HL-60 (cell line): ENCODE measurements around the gene NAPEPLD.

ENCODE experiments used
- GABPA ChIP-seq: IDR thresholded peaks from 2 replicates; pipeline ENCODE4 v1.6.1; 2012; ENCODE audit warnings: low read depth
- POLR2AphosphoS5 ChIP-seq: IDR thresholded peaks from 2 replicates; pipeline ENCODE4 v1.6.1; 2012; ENCODE audit warnings: low read depth
- TF ChIP-seq, protein P1 (sequence below): IDR thresholded peaks from one replicate; pipeline ENCODE4 v1.5.1; 2011; ENCODE audit warnings: low read length, control low read depth, inconsistent platforms; ENCODE audit not compliant: insufficient read depth
- TF ChIP-seq, protein P2 (sequence below): IDR thresholded peaks from 2 replicates; pipeline ENCODE4 v1.6.1; 2012; ENCODE audit warnings: low read depth; ENCODE audit not compliant: insufficient replicate concordance

DNA sequence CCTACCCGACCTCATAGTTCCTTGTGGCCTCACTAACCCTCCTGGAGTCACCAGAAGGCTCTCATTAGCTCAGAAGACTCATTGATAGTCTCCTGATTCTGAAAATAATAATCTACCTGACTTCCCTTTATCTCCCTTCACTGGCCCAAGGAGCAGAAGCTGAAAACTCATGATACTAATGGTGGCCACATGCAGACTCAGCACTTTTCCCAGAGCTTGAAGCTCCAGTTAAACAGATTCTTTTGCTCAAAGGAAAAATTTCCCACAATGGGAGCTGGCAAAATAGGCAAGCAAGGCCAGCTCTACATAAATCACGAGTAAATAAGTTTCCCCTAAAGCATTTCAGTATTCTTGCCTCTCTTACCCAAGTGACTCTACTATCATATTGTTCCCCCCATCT, 8.2 kb downstream of the NAPEPLD start:
- no peak for TF ChIP-seq POLR2AphosphoS5
- TF ChIP-seq, protein P1, sequence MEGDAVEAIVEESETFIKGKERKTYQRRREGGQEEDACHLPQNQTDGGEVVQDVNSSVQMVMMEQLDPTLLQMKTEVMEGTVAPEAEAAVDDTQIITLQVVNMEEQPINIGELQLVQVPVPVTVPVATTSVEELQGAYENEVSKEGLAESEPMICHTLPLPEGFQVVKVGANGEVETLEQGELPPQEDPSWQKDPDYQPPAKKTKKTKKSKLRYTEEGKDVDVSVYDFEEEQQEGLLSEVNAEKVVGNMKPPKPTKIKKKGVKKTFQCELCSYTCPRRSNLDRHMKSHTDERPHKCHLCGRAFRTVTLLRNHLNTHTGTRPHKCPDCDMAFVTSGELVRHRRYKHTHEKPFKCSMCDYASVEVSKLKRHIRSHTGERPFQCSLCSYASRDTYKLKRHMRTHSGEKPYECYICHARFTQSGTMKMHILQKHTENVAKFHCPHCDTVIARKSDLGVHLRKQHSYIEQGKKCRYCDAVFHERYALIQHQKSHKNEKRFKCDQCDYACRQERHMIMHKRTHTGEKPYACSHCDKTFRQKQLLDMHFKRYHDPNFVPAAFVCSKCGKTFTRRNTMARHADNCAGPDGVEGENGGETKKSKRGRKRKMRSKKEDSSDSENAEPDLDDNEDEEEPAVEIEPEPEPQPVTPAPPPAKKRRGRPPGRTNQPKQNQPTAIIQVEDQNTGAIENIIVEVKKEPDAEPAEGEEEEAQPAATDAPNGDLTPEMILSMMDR, result no peak
- TF ChIP-seq GABPA, result no peak
- TF ChIP-seq, protein P2, sequence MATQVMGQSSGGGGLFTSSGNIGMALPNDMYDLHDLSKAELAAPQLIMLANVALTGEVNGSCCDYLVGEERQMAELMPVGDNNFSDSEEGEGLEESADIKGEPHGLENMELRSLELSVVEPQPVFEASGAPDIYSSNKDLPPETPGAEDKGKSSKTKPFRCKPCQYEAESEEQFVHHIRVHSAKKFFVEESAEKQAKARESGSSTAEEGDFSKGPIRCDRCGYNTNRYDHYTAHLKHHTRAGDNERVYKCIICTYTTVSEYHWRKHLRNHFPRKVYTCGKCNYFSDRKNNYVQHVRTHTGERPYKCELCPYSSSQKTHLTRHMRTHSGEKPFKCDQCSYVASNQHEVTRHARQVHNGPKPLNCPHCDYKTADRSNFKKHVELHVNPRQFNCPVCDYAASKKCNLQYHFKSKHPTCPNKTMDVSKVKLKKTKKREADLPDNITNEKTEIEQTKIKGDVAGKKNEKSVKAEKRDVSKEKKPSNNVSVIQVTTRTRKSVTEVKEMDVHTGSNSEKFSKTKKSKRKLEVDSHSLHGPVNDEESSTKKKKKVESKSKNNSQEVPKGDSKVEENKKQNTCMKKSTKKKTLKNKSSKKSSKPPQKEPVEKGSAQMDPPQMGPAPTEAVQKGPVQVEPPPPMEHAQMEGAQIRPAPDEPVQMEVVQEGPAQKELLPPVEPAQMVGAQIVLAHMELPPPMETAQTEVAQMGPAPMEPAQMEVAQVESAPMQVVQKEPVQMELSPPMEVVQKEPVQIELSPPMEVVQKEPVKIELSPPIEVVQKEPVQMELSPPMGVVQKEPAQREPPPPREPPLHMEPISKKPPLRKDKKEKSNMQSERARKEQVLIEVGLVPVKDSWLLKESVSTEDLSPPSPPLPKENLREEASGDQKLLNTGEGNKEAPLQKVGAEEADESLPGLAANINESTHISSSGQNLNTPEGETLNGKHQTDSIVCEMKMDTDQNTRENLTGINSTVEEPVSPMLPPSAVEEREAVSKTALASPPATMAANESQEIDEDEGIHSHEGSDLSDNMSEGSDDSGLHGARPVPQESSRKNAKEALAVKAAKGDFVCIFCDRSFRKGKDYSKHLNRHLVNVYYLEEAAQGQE, result no peak
